PC-9 (cell line): ENCODE measurements around the gene ZDHHC11B. TPM values are rescaled to one million over a fixed set of nuclear protein-coding genes. Genes with fewer than 3 reads are reported as not detected.

Source experiments
- BruUV-seq: library from RNA; stranded (reverse); fragments of 400-500 nt; replicated peaks from 2 replicates; lab custom pipeline; 2021; lab: Mats Ljungman, UMichigan
- CTCF ChIA-PET: fragments of 300-600 bp; sonication (Branson Sonifier 250); formaldehyde crosslinking; loops from one replicate; lab custom pipeline; 2022; ENCODE audit warnings: antibody characterized with exemption; lab: Charles Lee
- POLR2A ChIA-PET: fragments of 300-600 bp; sonication (Branson Sonifier 250); formaldehyde crosslinking; loops from one replicate; lab custom pipeline; 2022; ENCODE audit warnings: antibody characterized with exemption; ENCODE audit not compliant: unreplicated experiment; lab: Charles Lee
- DNase-seq, 2 experiments: peaks; one replicate each; pipeline versions ENCODE4 v3.0.0 to v3.0.0-alpha.2; 2015 to 2022; ENCODE audit warnings: mixed read lengths in 1 of 2
- H2AFZ ChIP-seq: fragments of 200-600 bp; sonication (generic); 2 replicates; pipeline ENCODE4 v1.8.1; 2017; ENCODE audit warnings: antibody characterized with exemption
- H3F3A ChIP-seq: fragments of 200-600 bp; sonication (generic); 2 replicates; pipeline ENCODE4 v1.8.1; 2017; ENCODE audit warnings: antibody characterized with exemption, mild to moderate bottlenecking, low read depth; ENCODE audit not compliant: insufficient read depth
- H3K27ac ChIP-seq: fragments of 200-600 bp; sonication (generic); 2 replicates; pipeline ENCODE4 v1.6.1; 2016; ENCODE audit warnings: mixed run types
- H3K27me3 ChIP-seq: fragments of 200-600 bp; sonication (generic); 2 replicates; pipeline ENCODE4 v1.6.1; 2016; ENCODE audit warnings: low read depth, mixed run types; ENCODE audit not compliant: insufficient read depth
- H3K36me3 ChIP-seq: fragments of 200-600 bp; sonication (generic); 2 replicates; pipeline ENCODE4 v1.6.1; 2016; ENCODE audit warnings: low read depth, mixed run types
- H3K4me1 ChIP-seq: fragments of 200-600 bp; sonication (generic); replicated peaks from 2 replicates; pipeline ENCODE4 v1.6.1; 2016; ENCODE audit warnings: mixed run types; ENCODE audit not compliant: insufficient read depth
- H3K4me2 ChIP-seq: fragments of 200-600 bp; sonication (generic); 2 replicates; pipeline ENCODE4 v1.6.1; 2017; ENCODE audit warnings: mixed run types
- H3K4me3 ChIP-seq: fragments of 200-600 bp; sonication (generic); 2 replicates; pipeline ENCODE4 v1.6.1; 2016; ENCODE audit warnings: mixed run types
- H3K79me2 ChIP-seq: fragments of 200-600 bp; sonication (generic); 2 replicates; pipeline ENCODE4 v1.6.1; 2017; ENCODE audit warnings: low read depth, mixed run types
- H3K9me2 ChIP-seq: fragments of 200-600 bp; sonication (generic); 2 replicates; pipeline ENCODE4 v1.8.1; 2017; ENCODE audit warnings: mild to moderate bottlenecking; ENCODE audit not compliant: insufficient read depth
- H3K9me3 ChIP-seq: fragments of 200-600 bp; sonication (generic); 2 replicates; pipeline ENCODE4 v1.8.1; 2016; ENCODE audit warnings: low read depth; ENCODE audit not compliant: insufficient read depth
- H4K20me1 ChIP-seq: fragments of 200-600 bp; sonication (generic); 2 replicates; pipeline ENCODE4 v1.8.1; 2017; ENCODE audit not compliant: insufficient read depth
- EZH2 ChIP-seq: fragments of 200-600 bp; sonication (generic); IDR thresholded peaks from 2 replicates; pipeline ENCODE4 v1.8.0; 2017; ENCODE audit warnings: antibody characterized with exemption, low read depth
- intact Hi-C: fragments of 100-400 bp; cut with micrococcal nuclease; formaldehyde crosslinking; loops from one replicate; pipeline ENCODE4 v1.10.0; 2022; ENCODE audit not compliant: unreplicated experiment
- total RNA-seq: library from RNA; stranded (reverse); gene quantifications from 2 replicates; pipeline ENCODE4 v1.2.3, GENCODE V29; 2021
- TF ChIP-seq, protein P1 (sequence below): fragments of 200-600 bp; sonication (generic); conservative IDR thresholded peaks from 2 replicates; pipeline ENCODE4 v1.6.1; 2017; ENCODE audit warnings: mixed run types, antibody characterized with exemption, mild to moderate bottlenecking, moderate library complexity

The ZDHHC11B gene
- total RNA-seq, 1 experiment from 2014 or later, result 0.41 TPM

DNA sequence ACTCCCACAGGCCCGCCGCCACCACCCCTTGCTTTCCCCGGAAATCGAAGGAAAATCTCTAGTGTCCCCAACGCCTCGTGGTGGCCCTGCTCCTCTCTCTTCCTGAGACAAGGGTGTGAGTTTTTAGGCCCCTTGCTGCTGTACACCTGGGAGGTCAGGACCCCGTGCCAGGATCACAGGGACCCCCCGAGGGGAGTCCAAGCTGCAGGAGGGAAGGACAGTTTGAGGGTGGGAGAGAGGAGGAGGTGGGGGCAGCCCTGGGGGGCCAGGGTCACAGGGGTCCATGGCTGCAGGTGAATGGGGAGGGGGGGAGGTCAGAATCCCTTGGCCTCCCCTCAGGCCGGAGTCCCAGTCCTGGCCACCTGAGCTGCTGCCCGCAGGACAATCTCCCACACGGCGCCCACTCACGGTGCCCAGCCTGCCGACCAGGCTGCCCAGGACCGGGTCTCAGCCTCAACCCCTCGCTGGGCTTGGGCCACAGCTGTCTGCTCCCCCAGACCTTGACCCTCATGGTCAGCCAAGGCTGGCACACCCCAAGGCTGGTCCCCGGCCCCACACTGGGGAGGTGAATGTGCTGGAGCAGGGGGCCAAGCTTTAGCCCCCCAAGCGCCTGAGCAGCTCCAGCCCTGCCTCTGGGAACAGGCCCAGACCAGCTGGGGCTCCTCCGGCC, 111.2 kb downstream of the ZDHHC11B start:
- CTCF ChIA-PET, result interaction anchor here (0.6 kb wide), 1 partner anchor 133 kb away, joined by 4 read pairs; no protein-coding TSS in a partner anchor
- intact Hi-C loops, result loop anchor here (2.0 to 10.0 kb wide), 3 partner anchors 86 to 201 kb away; no protein-coding TSS in a partner anchor
- TF ChIP-seq EZH2, result no peak
- TF ChIP-seq, protein P1, sequence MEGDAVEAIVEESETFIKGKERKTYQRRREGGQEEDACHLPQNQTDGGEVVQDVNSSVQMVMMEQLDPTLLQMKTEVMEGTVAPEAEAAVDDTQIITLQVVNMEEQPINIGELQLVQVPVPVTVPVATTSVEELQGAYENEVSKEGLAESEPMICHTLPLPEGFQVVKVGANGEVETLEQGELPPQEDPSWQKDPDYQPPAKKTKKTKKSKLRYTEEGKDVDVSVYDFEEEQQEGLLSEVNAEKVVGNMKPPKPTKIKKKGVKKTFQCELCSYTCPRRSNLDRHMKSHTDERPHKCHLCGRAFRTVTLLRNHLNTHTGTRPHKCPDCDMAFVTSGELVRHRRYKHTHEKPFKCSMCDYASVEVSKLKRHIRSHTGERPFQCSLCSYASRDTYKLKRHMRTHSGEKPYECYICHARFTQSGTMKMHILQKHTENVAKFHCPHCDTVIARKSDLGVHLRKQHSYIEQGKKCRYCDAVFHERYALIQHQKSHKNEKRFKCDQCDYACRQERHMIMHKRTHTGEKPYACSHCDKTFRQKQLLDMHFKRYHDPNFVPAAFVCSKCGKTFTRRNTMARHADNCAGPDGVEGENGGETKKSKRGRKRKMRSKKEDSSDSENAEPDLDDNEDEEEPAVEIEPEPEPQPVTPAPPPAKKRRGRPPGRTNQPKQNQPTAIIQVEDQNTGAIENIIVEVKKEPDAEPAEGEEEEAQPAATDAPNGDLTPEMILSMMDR, result no peak
- Histone ChIP-seq H3K9me3 (no peaks in the 10 kb centered on the region), H3K79me2 (no peaks in the 10 kb centered on the region), H4K20me1 (peaks cover 43% of the 10 kb centered on the region), H3K4me3 (no peak overlapping the region), H3K4me2 (peak overlapping the region; percentile 69), H3K4me1 (peaks cover 27% of the 10 kb centered on the region), H3F3A (no peaks in the 10 kb centered on the region; the same call in 1 of the 2 replicates), H3K27me3 (no peaks in the 10 kb centered on the region), H2AFZ (no peak overlapping the region), H3K9me2 (no peaks in the 10 kb centered on the region), H3K27ac (no peak overlapping the region), H3K36me3 (no peaks in the 10 kb centered on the region)
- POLR2A ChIA-PET, result interaction anchor here (0.5 to 0.6 kb wide), 3 partner anchors 26 to 402 kb away, joined by 3 to 7 read pairs (median 5); no protein-coding TSS in a partner anchor
- no TSS peak for BruUV-seq
- DNase-seq, result no peak

DNA sequence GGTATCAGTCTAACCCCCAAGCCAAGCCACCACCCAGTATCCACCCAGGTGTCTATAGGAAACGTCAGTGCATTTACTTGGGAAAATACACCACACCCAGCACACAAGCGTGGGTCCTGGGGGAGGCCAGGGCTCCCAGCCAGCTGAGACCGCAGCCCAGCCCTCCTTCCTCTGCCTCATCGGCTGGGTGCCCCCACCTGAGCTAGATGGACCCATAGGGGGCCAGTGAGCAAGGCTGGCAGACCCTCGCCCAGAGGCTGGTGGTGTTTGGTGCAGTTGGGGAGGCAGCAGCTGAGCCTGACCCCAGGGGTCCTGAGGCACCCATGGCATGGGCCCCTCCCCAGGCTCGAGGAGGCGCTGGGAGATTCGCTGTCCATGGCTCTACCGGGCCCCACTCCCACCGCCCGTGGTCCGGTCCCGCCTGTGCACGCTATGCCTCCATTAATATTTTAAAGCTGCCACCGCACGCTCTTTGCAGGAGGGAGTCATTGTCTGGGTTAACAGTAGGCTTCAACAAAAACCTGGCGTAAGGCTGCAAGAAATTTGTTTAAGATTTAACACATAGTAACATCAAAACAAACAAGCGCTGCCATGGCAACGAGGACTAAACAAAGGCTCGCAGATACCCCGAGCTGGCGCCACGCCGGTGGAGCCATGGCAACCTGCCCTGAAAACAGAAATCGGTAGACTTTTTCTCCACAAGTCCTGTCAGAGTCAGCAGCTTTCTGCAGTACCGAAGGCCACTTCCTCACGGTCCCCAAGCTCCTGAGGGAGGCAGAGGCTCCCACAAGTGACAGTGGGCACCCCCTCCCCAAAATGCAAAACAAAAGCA, 112.0 kb downstream of the ZDHHC11B start:
- Histone ChIP-seq H2AFZ (no peak overlapping the region), H3K27me3 (no peaks in the 10 kb centered on the region), H3K9me2 (no peaks in the 10 kb centered on the region), H3K36me3 (no peaks in the 10 kb centered on the region), H3K27ac (no peak overlapping the region), H3K4me2 (peak overlapping the region; percentile 69), H3K4me1 (peaks cover 27% of the 10 kb centered on the region), H3K79me2 (no peaks in the 10 kb centered on the region), H3K9me3 (no peaks in the 10 kb centered on the region), H4K20me1 (peaks cover 43% of the 10 kb centered on the region), H3F3A (peaks cover under 1% of the 10 kb centered on the region; the same call in 1 of the 2 replicates), H3K4me3 (0 out of 2 replicates have a peak overlapping the region, but pooled peaks have one; percentile 34)
- DNase-seq, result peak; percentile 94 to 98
- no peak for TF ChIP-seq EZH2
- TF ChIP-seq, protein P1, result no peak
- ChIA-PET POLR2A (interaction anchor here (0.5 to 0.6 kb wide), 5 partner anchors 25 to 502 kb away, joined by 3 to 7 read pairs (median 5); no protein-coding TSS in a partner anchor), CTCF (interaction anchor here (0.6 kb wide), 1 partner anchor 134 kb away, joined by 4 read pairs; no protein-coding TSS in a partner anchor)
- BruUV-seq, result TSS peak; percentile 23
- intact Hi-C loops, result loop anchor here (1.0 to 10.0 kb wide), 5 partner anchors 86 to 495 kb away; no protein-coding TSS in a partner anchor
